HG03139 (cell line): ENCODE measurements around the gene SPATS2L.

Source experiments
- ATAC-seq: cut with Tn5 transposase; IDR thresholded peaks from one replicate; pipeline ENCODE4 v1.9.1; 2021; ENCODE audit not compliant: unreplicated experiment

The SPATS2L gene

GRCh38 chr2:200306196-200306930 lies at the start of gene SPATS2L:
Gene SPATS2L (plus strand): TSS chr2:200306693. CDS start chr2:200389245, 82,552 bp downstream.
- ATAC-seq = peak; percentile 47

DNA sequence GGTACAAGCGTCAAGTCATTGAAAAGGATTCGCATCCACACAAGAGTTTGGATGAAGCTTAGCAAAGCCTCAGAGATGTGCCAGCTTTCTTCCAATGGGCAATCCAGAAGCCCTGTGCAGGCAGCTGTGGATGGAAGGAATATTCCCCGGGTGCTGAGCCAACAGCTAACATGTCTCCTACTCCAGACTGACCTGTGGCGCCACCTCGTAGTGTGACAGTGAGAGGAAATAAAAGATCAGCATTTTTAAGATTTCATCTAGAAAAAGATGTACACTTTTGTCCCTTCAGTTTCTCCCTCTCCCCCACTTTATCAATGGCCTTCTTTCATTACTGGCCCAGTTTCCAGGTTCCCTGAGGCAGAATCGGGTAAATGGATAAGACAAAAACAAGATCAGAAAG lies 48.9 kb upstream of the SPATS2L start:
- ATAC-seq = no peak

- ATAC-seq = no peak
Measured at GRCh38 chr2:200258081-200258480, 48.4 kb upstream of the SPATS2L start.

DNA sequence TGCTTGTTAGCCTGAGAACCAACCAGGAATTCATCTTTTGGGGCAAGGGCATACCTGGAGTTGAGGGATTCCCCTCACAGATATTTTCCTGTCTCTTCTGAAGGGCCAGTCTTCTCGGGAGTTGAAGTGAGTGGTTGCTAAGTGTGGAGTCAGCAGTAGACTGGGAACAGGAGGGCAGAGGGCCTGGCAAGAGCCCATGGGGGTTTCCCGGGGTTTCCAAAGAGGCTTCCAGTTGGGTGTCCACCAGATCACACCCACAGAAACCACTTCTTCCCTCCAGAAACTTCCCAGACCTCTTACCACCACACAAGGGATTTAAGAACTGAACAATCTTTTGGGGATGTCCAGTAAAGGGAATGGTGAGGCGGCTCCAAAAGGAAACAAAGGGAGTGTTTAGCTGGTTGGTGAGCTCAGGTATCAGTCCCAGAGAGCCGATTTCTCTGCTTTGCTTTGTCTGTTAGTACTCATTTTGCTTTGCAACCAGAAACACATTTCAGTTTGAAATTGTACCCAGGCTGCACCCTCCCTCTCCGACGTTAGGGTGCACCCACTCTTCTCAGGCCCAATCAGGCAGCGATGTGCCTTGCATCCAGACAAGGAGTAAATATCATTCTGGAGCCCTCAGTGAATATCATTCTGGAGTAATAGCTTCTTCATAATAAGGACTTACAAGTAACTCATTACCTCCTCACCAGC lies 47.5 kb upstream of the SPATS2L start:
- no peak for ATAC-seq

DNA sequence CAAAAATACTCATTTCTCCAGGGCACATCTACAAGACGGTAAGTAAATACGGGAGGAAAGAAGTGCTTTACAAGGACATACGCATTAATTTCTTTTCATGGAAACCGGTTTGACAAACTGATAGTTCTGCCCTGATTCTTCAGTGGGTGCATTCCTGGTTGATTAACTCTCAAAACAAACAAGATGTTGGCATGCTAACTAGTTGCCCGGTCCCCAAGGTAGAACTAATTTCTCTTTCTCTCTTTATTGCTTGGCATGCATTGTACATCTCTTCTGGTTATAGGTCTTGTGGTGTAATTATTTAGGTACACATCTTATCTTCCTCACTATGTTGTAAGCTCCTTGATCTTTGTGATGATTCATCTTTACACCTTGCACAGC lies 46.9 kb upstream of the SPATS2L start:
- ATAC-seq = no peak

DNA sequence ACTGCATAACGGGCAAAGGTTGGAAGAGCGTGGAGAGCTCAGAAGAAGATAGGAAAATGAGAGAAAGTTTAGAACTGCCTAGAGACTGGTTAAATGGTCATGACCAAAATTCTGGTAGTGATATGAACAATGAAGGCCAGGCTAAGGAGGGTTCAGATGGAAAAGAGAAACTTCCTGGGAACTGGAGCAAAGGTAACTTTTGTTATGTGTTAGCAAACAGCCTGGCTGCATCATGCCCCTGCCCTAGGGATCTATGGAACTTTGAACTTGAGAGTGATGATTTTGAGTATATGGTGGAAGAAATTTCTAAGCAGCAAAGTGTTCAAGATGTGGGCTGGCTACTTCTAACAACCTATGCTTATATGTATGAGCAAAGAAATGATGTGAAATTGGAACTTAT lies 44.4 kb upstream of the SPATS2L start:
- ATAC-seq = no peak

DNA sequence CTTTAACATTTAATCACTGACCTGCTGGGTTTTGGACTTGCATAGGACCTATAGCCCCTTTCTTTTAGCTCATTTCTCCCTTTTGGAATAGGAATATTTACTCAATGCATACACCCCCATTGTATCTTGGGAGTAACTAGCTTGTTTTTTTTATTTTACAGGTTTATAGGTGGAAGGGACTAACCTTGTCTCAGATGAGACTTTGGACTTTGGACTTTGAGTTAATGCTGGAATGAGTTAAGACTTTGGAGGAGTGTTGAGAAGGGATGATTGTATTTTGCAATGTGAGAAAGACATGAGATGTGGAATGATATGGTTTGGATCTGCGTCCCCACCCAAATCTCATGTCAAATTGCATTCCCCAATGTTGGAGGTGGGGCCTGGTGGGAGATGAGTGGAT lies 43.2 kb upstream of the SPATS2L start:
- ATAC-seq = no peak

GRCh38 chr2:200264631-200265030 lies 41.9 kb upstream of the SPATS2L start:
- no peak for ATAC-seq

DNA sequence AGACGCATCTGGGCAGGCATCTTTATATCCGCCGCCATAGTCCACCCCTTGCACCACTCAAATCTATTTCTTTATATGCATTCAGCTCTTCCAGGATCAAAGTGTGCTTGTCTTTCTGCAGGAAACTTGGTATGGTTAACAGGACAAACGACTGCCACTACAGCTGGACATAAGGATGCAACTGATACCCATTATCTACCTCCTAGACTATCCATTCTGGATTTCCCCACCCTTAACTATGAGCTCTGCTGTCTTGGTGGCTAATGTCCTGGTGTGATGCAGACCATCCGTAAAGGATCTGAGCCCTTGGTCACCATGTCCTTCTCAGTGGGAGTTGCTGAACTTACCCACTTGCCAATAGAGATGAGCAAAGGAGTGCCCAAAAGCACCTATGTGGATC lies 40.1 kb upstream of the SPATS2L start:
- ATAC-seq = no peak

- no peak for ATAC-seq
Measured at GRCh38 chr2:200267350-200267749, 39.1 kb upstream of the SPATS2L start.

DNA sequence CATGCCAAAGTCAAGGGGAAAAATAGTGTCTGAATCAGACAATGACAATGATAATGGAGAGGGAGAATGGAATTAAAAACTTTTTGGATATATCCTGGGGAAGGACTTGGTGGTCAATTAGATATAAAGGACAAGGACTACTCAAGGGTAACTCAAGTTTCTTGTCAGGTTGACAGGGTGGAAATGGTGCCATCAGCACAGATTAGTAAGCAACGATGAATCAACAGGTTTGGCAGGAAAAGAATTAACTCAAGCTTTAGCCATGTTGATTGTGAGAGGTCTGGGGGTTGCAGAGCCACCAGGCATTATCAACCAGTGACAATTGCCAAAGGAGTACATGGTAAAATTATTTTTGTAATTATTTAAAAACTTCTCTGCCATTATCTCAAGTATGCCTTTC lies 35.8 kb upstream of the SPATS2L start:
- ATAC-seq = no peak

- no peak for ATAC-seq
Measured at GRCh38 chr2:200272320-200272719, 34.2 kb upstream of the SPATS2L start.

- no peak for ATAC-seq
Measured at GRCh38 chr2:200274116-200275075, 32.1 kb upstream of the SPATS2L start.

GRCh38 chr2:200275295-200276013 lies 31.0 kb upstream of the SPATS2L start:
- ATAC-seq = no peak

DNA sequence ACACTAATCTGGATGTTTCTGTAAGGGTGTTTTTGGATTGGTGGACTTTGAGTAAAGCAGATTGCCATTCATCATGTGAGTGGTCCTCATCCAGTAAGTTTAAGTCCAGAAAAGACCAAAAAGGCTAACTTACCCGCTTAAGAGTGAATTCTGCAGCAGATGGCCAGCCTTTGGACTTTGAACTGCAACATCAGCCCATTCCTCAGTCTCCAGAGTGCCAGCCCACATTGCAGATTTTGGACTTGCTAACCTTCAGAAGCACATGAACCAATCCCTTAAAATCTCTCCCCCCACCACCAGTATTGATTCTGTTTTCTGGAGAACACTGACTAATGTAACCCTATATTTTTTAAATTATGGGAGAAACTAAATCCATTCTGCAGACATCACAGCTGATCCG lies 30.0 kb upstream of the SPATS2L start:
- no peak for ATAC-seq

DNA sequence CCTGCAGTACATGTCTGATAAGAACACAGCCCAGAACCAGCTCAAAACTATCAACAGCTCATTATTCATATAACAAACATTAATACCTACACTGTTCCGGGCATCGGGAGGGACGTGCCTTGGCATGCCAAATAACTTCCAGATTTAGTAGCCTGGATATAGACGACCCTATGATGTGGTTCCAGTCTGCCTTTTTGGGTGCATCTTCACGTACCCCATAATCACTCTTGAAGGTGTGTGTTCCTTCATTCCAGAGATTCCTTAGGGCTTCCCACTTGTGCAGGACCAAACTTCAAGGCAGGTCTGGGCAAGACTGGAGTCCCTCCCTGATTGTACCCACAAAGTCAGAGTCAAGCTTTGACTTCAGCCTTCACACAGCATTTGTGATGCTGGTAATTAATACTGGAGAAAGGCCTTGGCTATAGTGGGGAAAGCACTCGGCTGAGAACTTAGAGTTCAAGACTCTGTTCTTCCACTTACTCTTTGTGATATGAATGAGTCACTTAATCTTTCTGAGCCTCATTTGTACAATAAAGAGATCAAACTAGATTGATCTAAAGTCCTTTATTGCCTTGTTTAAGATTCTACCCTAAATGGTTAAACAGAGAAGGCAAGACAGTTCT lies 27.7 kb upstream of the SPATS2L start:
- no peak for ATAC-seq

GRCh38 chr2:200279857-200280256 lies 26.6 kb upstream of the SPATS2L start:
- no peak for ATAC-seq

DNA sequence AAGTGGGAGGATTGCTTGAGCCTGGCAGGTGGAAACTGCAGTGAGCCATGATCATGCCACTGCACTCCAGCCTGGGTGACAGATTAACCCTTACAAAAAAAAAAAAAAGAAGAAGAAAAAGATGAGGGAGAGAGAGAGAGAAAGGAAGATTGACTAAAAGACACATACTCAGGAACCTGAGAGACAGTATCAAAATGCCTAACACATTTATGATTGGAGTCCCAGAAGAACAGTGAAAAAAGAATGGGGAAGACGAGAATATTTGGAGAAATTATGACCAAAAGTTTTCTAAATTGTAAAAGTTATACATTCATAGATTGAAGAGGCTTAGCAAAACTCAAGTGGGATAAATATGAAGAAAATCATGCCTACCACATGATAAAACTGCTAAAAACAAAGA lies 19.9 kb upstream of the SPATS2L start:
- no peak for ATAC-seq

GRCh38 chr2:200288670-200289429 lies 17.6 kb upstream of the SPATS2L start:
- no peak for ATAC-seq

DNA sequence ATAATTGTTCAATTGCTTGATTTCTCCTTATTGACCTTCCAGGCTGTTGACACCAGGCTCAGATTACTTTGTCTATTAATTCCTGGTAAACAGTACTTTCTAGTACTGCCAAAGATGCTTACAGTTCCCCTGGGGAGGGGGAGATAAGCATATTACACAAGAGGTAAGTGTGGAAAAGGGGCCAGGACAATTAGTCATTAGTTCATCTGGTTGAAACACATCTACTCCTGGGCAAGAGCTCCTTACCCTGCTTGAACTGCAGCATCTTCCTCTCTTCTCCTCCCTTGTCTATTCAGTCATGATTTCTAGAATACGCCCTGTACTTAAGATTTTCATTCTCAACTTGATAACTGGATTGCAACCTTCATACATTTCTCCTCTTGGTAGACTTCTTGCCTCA lies 10.4 kb upstream of the SPATS2L start:
- ATAC-seq = no peak
